Esophagus muscularis mucosa (tissue), 4 donors: Measurements from ENCODE around the gene HIF1A.

Experiments used
- CTCF ChIP-seq, 3 experiments: fragments of 200-600 bp in 2 of 3; fragments of 450-650 bp in 1 of 3; sonication (generic) in 2 of 3; IDR thresholded peaks; one replicate each; pipeline ENCODE4 v1.5.1; 2017 to 2019; ENCODE audit warnings: antibody characterized with exemption in 3 of 3, mild to moderate bottlenecking in 2 of 3, moderate library complexity in 1 of 3
- EP300 ChIP-seq: sonication (generic); formaldehyde crosslinking; IDR thresholded peaks from one replicate; pipeline ENCODE4 v1.6.1; 2017; ENCODE audit warnings: antibody characterized with exemption
- POLR2A ChIP-seq: fragments of 450-650 bp; IDR thresholded peaks from one replicate; pipeline ENCODE4 v1.6.1; 2017; ENCODE audit warnings: antibody characterized with exemption, moderate library complexity, mild to moderate bottlenecking, low read depth
- POLR2AphosphoS5 ChIP-seq, 2 donors: sonication (generic); formaldehyde crosslinking; IDR thresholded peaks; one replicate each; pipeline ENCODE4 v1.6.1; 2017; ENCODE audit warnings: antibody characterized with exemption in 2 of 2

DNA sequence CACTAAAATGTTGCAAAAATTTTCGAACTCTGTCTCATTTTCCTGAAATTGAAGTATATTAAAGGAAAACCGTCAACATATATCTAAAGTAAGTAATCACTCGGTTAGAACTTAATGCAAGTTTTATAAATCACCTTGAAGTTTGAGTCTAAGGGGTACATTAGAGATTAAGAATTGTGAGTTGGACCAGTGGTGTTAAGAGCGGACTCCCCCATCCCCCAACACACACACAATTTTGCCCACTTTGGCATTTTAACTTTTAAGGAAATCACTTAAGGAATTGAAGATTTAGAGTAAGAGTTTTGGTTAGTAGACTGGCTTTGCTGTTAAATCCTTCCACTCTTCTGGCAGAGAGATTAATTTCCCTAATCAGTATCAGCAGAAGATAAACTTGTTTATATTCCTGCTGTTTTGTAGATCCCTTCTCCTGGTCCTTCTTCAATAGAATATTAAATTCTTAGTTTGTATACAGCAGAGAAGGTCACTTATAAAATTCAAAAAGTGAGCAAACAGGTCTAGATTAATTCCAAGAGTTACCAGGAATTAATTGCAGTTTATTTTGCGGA is 1.5 kb downstream of the HIF1A start:
- TF ChIP-seq CTCF (IDR thresholded peaks at IDR 0.05) (no peak), POLR2A (no peak), POLR2AphosphoS5 (IDR thresholded peaks at IDR 0.05) (no peak), EP300 (no peak)
